AG20443 (cell line): ENCODE results near the gene DLG2.
"Not testable (repeated sequence)": the region's sequence is repeated elsewhere in the genome, so short reads cannot be mapped to it uniquely, and the experiment has no call there.

Experiments
- DNase-seq: peaks from one replicate; pipeline ENCODE4 v3.0.0; 2012; ENCODE audit warnings: low spot score, mixed read lengths

The DLG2 gene

DNA sequence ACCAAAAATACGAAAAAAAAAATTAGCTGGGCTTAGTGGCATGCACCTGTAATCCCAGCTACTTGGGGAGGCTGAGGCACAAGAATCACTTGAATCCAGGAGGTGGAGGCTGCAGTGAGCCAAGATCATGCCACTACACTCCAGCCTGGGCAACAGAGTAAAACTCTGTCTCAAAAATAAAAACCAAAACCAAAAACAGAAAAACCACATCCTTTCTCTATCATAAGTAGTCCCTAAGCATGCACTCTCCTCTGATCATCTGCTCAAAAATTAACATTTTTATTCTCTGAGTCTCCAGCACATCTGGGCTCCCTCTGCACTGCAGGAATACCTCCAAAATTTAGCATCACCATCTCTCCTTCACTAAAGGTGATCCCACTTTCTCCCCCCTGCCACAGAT is 516.9 kb downstream of the DLG2 start:
- not testable (repeated sequence) for DNase-seq

DNA sequence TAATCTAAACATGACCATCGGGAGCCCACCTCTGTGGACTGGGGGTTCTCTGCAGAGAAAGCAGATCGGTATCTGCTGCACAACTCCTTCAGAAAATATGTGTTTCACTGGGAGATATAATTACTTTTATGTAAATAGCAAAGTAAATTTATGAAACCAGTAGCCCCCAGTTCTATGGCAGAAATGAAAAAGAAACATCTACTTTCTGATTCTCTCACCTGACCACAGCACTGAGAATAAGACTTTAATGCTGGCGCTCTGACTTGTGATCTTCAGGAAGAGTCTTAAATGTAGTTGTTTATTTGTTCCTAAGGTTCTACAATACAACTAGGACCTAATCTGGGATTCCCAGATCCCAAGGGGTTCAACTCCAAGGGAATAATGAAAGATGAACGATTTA is 518.0 kb downstream of the DLG2 start:
- DNase-seq, result no peak

GRCh38 chr11:85105868-85106267 is 521.3 kb downstream of the DLG2 start:
- no peak for DNase-seq

DNA sequence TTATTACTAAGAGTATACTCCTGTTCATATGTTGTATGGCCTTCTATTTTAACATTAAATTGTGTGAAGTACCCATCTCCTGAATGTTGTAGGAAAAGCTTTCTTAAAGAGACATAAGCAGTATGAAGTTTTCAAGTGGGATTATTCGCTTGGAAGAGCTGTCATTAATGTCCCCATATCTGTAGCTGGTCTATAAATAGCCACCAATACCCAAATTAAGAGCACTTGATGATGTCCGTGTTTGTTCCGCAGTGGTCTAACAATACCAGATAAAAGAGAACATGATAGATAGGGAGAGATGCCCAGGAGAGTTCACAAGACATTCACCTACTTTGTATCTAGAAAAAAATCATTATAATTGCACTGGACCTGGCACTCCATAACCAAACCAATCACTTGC is 527.6 kb downstream of the DLG2 start:
- DNase-seq, result no peak

GRCh38 chr11:85098996-85099395 is 528.1 kb downstream of the DLG2 start:
- DNase-seq, result no peak

DNA sequence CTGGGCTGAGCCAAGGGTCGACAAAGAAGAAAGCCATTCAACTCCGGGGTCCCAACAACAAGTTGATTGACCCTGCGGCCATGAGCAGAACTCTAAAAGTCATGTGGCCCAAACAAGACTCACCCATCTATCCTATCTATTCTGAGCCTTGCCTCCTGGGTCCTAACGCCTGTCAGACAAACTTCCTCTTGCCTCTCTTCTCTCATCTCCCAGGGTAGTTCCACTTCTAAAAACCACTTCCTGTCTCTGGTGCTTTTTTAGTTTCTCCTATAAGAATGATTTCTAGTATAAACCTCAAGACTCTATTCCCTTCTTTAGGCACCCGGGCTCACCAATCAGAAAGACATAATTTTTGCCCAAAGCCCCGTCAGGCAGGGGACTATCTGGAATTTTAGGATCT is 530.2 kb downstream of the DLG2 start:
- no peak for DNase-seq

GRCh38 chr11:85095239-85095638 is 531.9 kb downstream of the DLG2 start:
- no peak for DNase-seq

- DNase-seq, result no peak
These were observed 532.3 kb downstream of the DLG2 start for GRCh38 chr11:85094795-85095194.

DNA sequence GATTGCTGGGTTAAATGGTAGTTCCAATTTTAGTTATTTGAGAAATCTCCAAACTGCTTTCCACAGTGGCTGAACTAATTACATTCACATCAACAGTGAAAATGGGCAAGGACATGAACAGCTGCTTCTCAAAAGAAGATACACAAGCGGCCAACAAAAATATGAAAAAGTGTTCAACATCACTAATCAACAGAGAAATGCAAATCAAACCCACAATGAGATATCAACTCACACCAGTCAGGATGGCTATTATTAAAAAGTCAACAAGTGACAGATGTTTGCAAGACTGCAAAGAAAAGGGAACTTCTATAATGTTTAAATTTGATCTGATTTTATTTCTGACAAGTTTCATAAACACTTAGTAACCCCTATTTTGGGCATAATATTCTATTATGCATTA is 537.5 kb downstream of the DLG2 start:
- no peak for DNase-seq

DNA sequence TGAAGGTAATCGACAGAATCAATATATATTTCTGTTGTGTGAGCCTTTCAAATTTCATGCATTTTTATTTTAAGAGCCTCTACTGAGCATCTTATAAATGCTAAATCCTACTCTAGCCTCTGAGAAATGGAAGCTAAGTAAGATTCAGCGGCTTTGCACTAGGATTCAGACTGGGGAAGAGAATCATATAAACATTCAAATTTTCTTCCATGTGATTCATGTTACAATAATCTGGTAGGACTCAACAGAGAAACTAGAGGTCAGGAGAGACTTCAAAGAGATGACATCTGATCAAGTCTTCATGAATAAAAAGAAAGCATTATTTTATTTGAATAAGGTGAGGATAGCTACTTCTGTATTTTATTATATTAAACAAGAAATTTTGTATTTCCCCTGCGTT is 538.9 kb downstream of the DLG2 start:
- no peak for DNase-seq

DNA sequence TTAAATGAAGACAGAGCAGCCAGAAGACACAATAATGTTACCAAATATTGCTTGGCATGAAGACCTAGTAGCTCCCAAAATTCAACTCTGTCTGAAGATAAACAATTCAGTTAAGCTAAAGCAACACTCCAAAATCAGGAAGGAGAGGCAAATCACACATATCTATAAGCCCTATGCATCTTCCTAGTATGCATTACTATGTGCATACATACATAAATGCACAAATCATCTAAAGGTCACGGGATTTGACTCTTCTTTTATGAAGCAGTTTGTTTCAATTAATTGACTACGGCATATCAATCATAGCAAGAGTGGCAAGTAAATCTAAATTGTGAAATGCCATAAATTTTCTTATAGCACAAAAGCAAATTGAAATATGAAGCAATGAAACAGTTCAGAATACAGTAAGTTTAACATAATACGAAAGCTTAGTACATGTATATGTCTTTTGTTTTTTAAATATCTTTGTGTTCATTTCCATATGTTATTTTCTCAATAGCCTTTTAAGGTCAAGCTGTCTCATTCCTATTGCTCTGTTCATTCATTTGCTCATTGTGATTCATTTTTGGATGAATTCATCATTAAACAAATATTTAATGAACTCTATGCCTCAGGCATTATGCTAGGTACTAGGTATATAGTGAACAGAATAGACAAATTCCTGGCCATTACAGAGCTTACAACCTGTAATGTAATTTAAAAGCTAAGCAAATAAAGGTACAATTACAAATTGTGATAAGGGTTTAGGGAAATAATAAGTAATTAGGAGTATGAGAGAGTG is 540.5 kb downstream of the DLG2 start:
- DNase-seq, result no peak

GRCh38 chr11:85076535-85077330 is 550.4 kb downstream of the DLG2 start:
- DNase-seq, result peak; percentile 38

DNA sequence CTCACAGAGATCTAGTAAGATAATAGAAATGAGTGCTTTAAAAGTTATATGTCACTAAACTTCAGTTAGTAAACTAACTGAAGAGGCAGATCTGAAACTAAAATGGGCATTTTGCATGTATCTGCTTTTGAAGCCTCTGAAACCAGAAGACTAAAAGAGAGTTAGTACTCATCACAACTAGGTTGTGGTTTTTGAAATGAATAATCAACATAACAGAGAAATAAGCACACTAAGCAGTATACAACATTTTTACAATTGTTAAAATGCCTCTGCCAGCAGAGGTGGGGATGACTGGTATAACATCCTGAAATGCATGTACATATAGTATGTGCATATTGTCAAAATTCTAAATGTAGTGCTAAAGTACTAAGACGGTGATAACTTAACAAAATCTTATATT is 564.5 kb downstream of the DLG2 start:
- no peak for DNase-seq

DNA sequence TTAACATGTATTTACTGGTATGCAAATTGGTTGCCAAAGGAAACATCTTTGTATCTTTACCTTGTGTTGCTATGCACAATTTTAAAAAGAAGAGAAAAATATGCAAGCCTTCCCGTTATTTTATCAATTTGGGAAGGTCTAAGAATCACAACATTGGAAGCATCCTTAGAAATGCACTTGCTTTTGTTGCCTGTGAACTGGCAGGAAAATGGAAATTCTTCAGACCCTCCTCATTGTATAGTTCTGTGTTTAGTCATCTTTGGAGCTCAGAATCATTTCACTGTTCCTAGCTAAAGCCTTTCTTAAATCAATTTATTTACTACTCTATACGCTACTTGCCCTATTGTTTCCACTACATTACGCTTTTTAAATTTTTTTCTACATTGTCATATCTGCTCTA is 574.5 kb downstream of the DLG2 start:
- no peak for DNase-seq

DNA sequence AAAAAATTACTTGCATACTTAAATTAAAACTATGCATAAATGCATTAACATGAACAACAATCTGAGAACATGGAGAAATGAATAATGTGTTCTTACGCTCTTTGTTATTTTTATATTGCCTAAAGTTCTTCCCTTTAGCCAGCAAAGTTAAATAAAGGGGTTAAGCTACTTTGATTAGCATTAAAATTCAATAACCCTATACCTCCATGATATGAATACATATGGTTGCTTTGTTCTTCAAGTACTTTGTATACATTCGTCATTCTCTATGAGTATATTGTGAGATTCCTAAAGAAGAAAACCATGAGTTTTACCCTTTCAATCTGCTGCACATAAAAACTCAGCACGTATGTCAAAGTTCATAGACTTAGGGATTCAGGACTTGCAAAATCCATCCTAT is 578.3 kb downstream of the DLG2 start:
- no peak for DNase-seq

DNA sequence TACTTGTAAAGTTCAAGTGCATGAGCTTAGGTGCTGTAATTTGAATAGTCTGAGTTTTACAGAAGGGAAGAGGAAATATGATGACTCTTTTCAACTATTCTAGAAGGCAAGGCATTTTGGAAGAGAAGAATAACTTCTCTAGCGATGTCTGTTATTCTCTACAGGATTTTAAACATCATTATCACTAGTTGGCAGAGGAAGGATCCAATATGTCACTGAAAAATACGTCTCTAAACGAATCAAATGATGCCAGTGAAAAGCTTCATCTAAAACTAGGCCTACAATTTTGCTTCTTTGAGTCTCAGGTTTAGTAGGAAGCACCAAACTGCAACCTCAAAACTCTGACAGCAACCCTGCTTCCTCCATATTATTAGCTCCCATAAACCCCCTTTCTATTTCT is 581.4 kb downstream of the DLG2 start:
- no peak for DNase-seq

GRCh38 chr11:85044911-85045310 is 582.2 kb downstream of the DLG2 start:
- no peak for DNase-seq

DNA sequence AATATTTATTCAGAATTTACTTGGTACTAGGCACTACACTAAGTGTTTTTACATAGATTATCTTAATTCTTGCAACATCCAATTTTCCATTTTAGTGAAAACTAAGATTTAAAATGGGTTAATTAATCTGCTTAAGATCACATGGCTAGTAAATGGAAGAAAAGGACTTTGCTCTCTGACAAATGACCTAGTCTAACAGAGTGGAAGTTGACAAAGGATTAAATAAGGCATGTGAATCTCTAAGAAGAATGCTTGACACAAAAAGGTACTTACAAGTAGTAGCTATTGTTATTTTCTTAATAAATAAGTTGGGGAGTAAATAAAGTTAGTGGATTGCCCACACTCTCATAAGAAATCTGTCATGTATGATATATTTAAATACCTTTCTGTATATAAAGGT is 584.8 kb downstream of the DLG2 start:
- DNase-seq, result no peak

DNA sequence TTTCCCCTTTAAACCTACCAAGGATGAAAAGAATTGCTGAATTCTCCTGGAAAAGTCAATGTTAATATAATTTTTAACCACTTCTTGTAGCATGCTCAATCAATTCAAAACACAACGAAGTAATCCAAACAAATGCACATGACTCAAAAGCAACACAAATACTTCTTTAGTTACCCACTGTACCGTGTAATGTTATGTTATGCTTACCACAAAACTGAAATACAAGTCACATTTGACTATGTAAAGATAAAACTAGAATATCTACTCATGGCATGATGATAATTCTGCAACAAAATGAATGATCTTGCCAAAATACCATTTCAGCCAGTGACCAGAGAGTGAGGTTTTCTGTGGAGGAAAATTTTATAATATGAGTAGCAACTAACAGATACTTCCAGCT is 587.0 kb downstream of the DLG2 start:
- no peak for DNase-seq

GRCh38 chr11:85029964-85030363 is 597.2 kb downstream of the DLG2 start:
- DNase-seq, result no peak

DNA sequence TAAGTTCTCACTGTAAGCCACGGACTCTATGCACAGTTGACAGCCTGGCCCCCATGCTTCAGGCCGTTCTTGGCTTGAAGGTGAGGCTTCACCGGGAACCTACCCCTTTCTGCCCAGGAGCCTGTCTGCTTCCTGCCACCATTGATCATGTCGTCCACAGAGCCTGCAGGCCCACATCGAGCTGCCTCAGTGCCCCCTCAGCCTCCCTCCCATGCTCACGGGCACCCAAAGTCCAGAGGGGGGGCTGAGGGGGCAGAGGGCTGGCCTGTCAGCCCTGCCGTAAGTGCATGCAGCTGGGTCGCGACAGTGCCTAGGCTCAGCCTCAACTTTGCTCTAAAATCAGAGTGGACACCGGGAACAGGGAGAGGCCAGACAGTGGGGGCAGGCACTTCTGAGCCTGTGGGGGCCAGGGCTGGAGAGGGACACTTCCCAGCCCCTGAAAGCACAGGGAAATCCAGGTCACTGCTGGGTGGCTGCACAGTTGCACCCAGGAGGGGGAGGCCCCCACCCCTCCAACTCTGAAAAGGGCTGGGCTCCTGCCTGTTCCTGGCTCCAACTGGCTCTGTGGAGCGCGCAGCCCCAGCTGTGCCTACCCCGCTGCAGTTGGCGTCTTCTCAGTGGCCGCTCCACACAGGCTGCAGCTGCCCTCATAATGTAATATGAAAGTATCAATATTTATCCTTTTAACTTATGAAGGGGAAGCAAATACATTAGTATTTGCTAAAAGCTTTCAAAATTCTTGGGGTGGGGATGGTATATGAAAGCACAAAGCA is 598.6 kb downstream of the DLG2 start:
- no peak for DNase-seq

- DNase-seq, result no peak
These were observed 599.8 kb downstream of the DLG2 start for GRCh38 chr11:85027346-85027745.

DNA sequence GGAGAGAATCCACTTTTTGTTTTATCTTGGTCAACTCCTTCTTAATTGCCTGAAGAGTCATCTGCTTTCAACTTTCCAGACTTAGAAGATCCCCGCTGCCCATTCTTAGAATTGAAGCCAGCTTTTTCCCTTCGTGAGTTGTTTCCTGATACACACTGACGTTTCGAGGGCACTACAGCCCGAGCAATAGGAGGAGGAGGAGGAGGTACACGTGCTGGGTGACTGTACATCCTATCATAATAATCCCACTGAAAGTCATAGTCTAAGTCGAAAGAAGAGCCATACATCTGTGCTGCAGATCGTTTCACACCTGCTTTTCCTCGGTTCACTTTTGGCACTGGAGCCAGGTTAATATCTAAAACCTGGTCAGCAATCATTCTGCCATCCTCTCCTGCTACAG is 606.1 kb downstream of the DLG2 start:
- DNase-seq, result no peak
